Aorta (tissue), 5 donors: ENCODE measurements around the gene HDAC10. TPM values are rescaled to one million over a fixed set of nuclear protein-coding genes. Genes with fewer than 3 reads are reported as not detected.

ENCODE experiments used
- ATAC-seq: fragments of 200-7000 bp; cut with Tn5 transposase; one replicate; pipeline ENCODE4 v1.9.1; 2022; ENCODE audit warnings: moderate library complexity; ENCODE audit not compliant: low FRiP score
- DNase-seq, 2 donors: peaks; one replicate each; pipeline ENCODE4 v3.0.0-alpha.2; 2020
- H3K27ac ChIP-seq, 2 donors: one replicate each; pipeline ENCODE4 v1.5.1; 2013; ENCODE audit warnings: low read length in 2 of 2, mild to moderate bottlenecking in 2 of 2, moderate library complexity in 2 of 2, control low read depth in 1 of 2, inconsistent platforms in 1 of 2, low read depth in 1 of 2
- H3K27me3 ChIP-seq, 2 donors: one replicate each; pipeline ENCODE4 v1.6.1; 2013; ENCODE audit warnings: control low read depth in 1 of 2, low read length in 1 of 2, mild to moderate bottlenecking in 1 of 2, moderate library complexity in 1 of 2; ENCODE audit not compliant: insufficient read depth in 2 of 2, control insufficient read depth in 1 of 2
- H3K36me3 ChIP-seq, 2 donors: one replicate each; pipeline ENCODE4 v1.6.1; 2013; ENCODE audit warnings: control low read depth in 1 of 2, low read length in 1 of 2, mild to moderate bottlenecking in 1 of 2; ENCODE audit not compliant: insufficient read depth in 2 of 2, control insufficient read depth in 1 of 2
- H3K4me1 ChIP-seq, 2 donors: one replicate each; pipeline ENCODE4 v1.6.1; 2013; ENCODE audit warnings: low read length in 2 of 2, control low read depth in 1 of 2, mild to moderate bottlenecking in 1 of 2, moderate library complexity in 1 of 2; ENCODE audit not compliant: insufficient read depth in 2 of 2, control insufficient read depth in 1 of 2
- H3K4me3 ChIP-seq, 2 donors: one replicate each; pipeline ENCODE4 v1.5.1; 2013; ENCODE audit warnings: low read length in 2 of 2, control low read depth in 1 of 2, mild to moderate bottlenecking in 1 of 2
- H3K9me3 ChIP-seq: one replicate; pipeline ENCODE4 v1.6.1; 2013; ENCODE audit warnings: mild to moderate bottlenecking, low read length; ENCODE audit not compliant: control insufficient read depth
- WGBS, 2 donors: extraction: QIAGEN DNeasy Blood & Tissue Kit; methylation state at CpG; one replicate each; pipeline ENCODE4 v1.1.7; 2013; 5-methylcytosine and 5-hydroxymethylcytosine counted together
- intact Hi-C, 2 donors: fragments of 100-400 bp; cut with DNase I; formaldehyde crosslinking; loops; one replicate each; pipeline versions ENCODE4 v1.14.2 to v1.15.0; 2022
- polyA plus RNA-seq, 2 donors: library from polyadenylated mRNA; stranded (reverse); fragments of 200-250 nt; gene quantifications; one replicate each; pipeline ENCODE4 v1.2.3, GENCODE V29; 2013
- total RNA-seq, 2 donors: library from RNA; stranded (reverse); fragmentation: NEBNext Ultra II Directional; extraction: Animal tissue kit (Norgen Biotek cat#: 25700); gene quantifications; one replicate each; pipeline ENCODE4 v1.2.1, GENCODE V29; 2021
- donor health status: healthy with polysubstance abuse.
- donor health status: Bipolar disorder and iron deficiency.
- donor health status: DM: no; HTN: no; CAD: no.
- donor health status: DM: no; HTN: no; CAD: no.
- donor health status: DM: yes; HTN: yes; CAD: no.

HDAC10 gene
- total and polyA plus RNA-seq, 4 donors: 5.5 to 57.3 (median 33.8) TPM

GRCh38 chr22:50286275-50286674 is 35.2 kb upstream of the HDAC10 start:
- intact Hi-C loops: no loop called here
- Histone ChIP-seq H3K27ac (no peak overlapping the region), H3K9me3 (no peaks in the 10 kb centered on the region), H3K4me3 (no peak overlapping the region), H3K27me3 (no peaks in the 10 kb centered on the region), H3K4me1 (no peaks in the 10 kb centered on the region), H3K36me3 (peaks cover 0 to 21% of the 10 kb centered on the region in 2 donors)
- DNase-seq (no peak), ATAC-seq (no peak)
- 89 to 95% methylated on average over 21 of the region's 21 CpGs for WGBS, 2 donors

GRCh38 chr22:50285568-50286229 is 34.6 kb upstream of the HDAC10 start:
- Histone ChIP-seq H3K27me3 (no peaks in the 10 kb centered on the region), H3K4me1 (no peaks in the 10 kb centered on the region), H3K4me3 (no peak overlapping the region), H3K9me3 (no peaks in the 10 kb centered on the region), H3K27ac (no peak overlapping the region), H3K36me3 (peaks cover 0 to 26% of the 10 kb centered on the region in 2 donors)
- intact Hi-C loops: no loop called here
- ATAC-seq: no peak
- no peak for DNase-seq
- 92 to 94% methylated on average over 27 to 34 of the region's 34 CpGs for WGBS, 2 donors

GRCh38 chr22:50284479-50284878 is 33.4 kb upstream of the HDAC10 start:
- DNase-seq (no peak), ATAC-seq (no peak)
- Histone ChIP-seq H3K4me1 (no peaks in the 10 kb centered on the region), H3K9me3 (no peaks in the 10 kb centered on the region), H3K4me3 (no peak overlapping the region), H3K27me3 (no peaks in the 10 kb centered on the region), H3K36me3 (peaks cover 0 to 33% of the 10 kb centered on the region in 2 donors), H3K27ac (no peak overlapping the region)
- 85 to 90% methylated on average over 9 to 13 of the region's 13 CpGs for WGBS, 2 donors
- intact Hi-C loops: no loop called here

GRCh38 chr22:50283821-50284220 is 32.8 kb upstream of the HDAC10 start:
- no peak overlapping the region for H3K4me3 ChIP-seq
- 91 to 92% methylated on average over 29 to 30 of the region's 30 CpGs for WGBS, 2 donors
- H3K9me3 ChIP-seq: no peaks in the 10 kb centered on the region
- intact Hi-C loops: no loop called here
- DNase-seq (no peak), ATAC-seq (no peak)
- no peak overlapping the region for H3K27ac ChIP-seq
- peaks cover 0 to 34% of the 10 kb centered on the region in 2 donors for H3K36me3 ChIP-seq
- H3K4me1 ChIP-seq: no peaks in the 10 kb centered on the region
- no peaks in the 10 kb centered on the region for H3K27me3 ChIP-seq

GRCh38 chr22:50282361-50283155 is 31.5 kb upstream of the HDAC10 start:
- Histone ChIP-seq H3K36me3 (peaks cover 0 to 33% of the 10 kb centered on the region in 2 donors), H3K9me3 (no peaks in the 10 kb centered on the region), H3K4me3 (no peak overlapping the region), H3K27ac (no peak overlapping the region), H3K27me3 (no peaks in the 10 kb centered on the region), H3K4me1 (no peaks in the 10 kb centered on the region)
- 87 to 88% methylated on average over 45 of the region's 45 CpGs for WGBS, 2 donors
- ATAC-seq: no peak
- DNase-seq: no peak
- intact Hi-C loops: no loop called here

- no peaks in the 10 kb centered on the region for H3K27me3 ChIP-seq
Observed at GRCh38 chr22:50281957-50282356, 30.9 kb upstream of the HDAC10 start.

GRCh38 chr22:50281384-50281760 is 30.3 kb upstream of the HDAC10 start:
- no peak overlapping the region for H3K4me3 ChIP-seq
- no peaks in the 10 kb centered on the region for H3K27me3 ChIP-seq
- no peak overlapping the region for H3K27ac ChIP-seq
- WGBS, 2 donors: 95% methylated on average over 31 to 36 of the region's 36 CpGs
- DNase-seq (no peak), ATAC-seq (no peak)
- intact Hi-C loops: no loop called here
- H3K9me3 ChIP-seq: no peaks in the 10 kb centered on the region
- H3K36me3 ChIP-seq: peaks cover 0 to 33% of the 10 kb centered on the region in 2 donors
- no peaks in the 10 kb centered on the region for H3K4me1 ChIP-seq

More at GRCh38 chr22:50281957-50282356, 30.9 kb upstream of the HDAC10 start:
- DNase-seq (no peak), ATAC-seq (no peak)
- Histone ChIP-seq H3K4me3 (no peak overlapping the region), H3K4me1 (no peaks in the 10 kb centered on the region), H3K9me3 (no peaks in the 10 kb centered on the region), H3K27ac (no peak overlapping the region), H3K36me3 (peaks cover 0 to 33% of the 10 kb centered on the region in 2 donors)
- intact Hi-C loops: no loop called here
- WGBS, 2 donors: 72 to 73% methylated on average over 24 to 25 of the region's 25 CpGs

GRCh38 chr22:50280708-50281383 is 29.8 kb upstream of the HDAC10 start:
- 94 to 95% methylated on average over 44 to 47 of the region's 47 CpGs for WGBS, 2 donors
- H3K36me3 ChIP-seq: peaks cover 0 to 30% of the 10 kb centered on the region in 2 donors

More at GRCh38 chr22:50280708-50281383, 29.8 kb upstream of the HDAC10 start:
- ATAC-seq (no peak), DNase-seq (no peak)
- H3K27ac ChIP-seq: no peak overlapping the region
- no peaks in the 10 kb centered on the region for H3K27me3 ChIP-seq
- no peaks in the 10 kb centered on the region for H3K4me1 ChIP-seq
- no peaks in the 10 kb centered on the region for H3K9me3 ChIP-seq
- intact Hi-C loops: no loop called here
- H3K4me3 ChIP-seq: no peak overlapping the region
